Upper lobe of left lung (tissue), 4 donors: ENCODE data around the gene PRKAR1A.

Source experiments
- POLR2A ChIP-seq, 4 donors: fragments of 450-650 bp; IDR thresholded peaks; one replicate each; pipeline ENCODE4 v1.5.1; 2016 to 2017; ENCODE audit warnings: antibody characterized with exemption in 4 of 4, mild to moderate bottlenecking in 2 of 4
- POLR2AphosphoS5 ChIP-seq, 2 donors: sonication (generic); formaldehyde crosslinking; IDR thresholded peaks; one replicate each; pipeline ENCODE4 v1.5.1; 2017; ENCODE audit warnings: antibody characterized with exemption in 2 of 2
- TF ChIP-seq, protein P1 (sequence below), 6 experiments: fragments of 450-650 bp in 4 of 6; fragments of 200-600 bp in 2 of 6; sonication (generic) in 2 of 6; IDR thresholded peaks; one replicate each; pipeline ENCODE4 v1.5.1; 2016 to 2019; ENCODE audit warnings: antibody characterized with exemption in 6 of 6

DNA sequence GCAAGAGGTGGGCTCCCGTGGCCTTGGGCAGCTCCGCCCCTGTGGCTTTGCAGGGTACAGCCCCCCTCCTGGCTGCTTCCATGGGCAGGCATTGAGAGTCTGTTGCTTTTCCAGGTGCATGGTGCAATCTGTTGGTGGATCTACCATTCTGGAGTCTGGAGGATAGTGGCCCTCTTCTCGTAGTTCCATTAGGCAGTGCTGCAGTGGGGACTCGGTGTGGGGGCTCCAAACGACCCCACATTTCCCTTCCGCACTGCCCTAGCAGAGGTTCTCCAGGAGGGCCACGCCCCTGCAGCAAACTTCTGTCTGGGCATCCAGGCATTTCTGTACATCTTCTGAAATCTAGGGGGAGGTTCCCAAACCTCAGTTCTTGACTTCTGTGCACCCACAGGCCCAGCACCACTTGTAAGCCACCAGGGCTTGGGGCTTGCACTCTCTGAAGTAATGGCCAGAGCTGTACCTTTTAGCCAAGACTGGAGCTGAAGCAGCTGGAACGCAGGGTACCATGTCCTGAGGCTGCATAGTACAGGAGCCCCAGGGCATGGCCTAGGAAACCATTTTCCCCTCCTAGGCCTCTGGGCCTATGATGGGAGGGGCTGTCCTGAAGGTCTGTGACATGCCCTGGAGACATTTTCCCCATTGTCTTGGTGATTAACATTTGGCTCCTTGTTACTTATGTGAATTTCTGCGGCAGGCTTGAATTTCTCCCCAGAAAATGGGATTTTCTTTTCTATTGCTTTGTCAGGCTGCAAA, 6.0 kb downstream of the PRKAR1A start:
- TF ChIP-seq, protein P1, sequence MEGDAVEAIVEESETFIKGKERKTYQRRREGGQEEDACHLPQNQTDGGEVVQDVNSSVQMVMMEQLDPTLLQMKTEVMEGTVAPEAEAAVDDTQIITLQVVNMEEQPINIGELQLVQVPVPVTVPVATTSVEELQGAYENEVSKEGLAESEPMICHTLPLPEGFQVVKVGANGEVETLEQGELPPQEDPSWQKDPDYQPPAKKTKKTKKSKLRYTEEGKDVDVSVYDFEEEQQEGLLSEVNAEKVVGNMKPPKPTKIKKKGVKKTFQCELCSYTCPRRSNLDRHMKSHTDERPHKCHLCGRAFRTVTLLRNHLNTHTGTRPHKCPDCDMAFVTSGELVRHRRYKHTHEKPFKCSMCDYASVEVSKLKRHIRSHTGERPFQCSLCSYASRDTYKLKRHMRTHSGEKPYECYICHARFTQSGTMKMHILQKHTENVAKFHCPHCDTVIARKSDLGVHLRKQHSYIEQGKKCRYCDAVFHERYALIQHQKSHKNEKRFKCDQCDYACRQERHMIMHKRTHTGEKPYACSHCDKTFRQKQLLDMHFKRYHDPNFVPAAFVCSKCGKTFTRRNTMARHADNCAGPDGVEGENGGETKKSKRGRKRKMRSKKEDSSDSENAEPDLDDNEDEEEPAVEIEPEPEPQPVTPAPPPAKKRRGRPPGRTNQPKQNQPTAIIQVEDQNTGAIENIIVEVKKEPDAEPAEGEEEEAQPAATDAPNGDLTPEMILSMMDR (IDR thresholded peaks at IDR 0.05): no peak
- TF ChIP-seq POLR2A (IDR thresholded peaks at IDR 0.05): no peak
- TF ChIP-seq POLR2AphosphoS5 (IDR thresholded peaks at IDR 0.05): no peak
